ENCODE measurements around the gene GINM1. TPM values are rescaled to one million over a fixed set of nuclear protein-coding genes. Genes with fewer than 3 reads are reported as not detected.

GINM1 gene
- total RNA-seq, 1 experiment from 2014 or later = 56.2 TPM

DNA sequence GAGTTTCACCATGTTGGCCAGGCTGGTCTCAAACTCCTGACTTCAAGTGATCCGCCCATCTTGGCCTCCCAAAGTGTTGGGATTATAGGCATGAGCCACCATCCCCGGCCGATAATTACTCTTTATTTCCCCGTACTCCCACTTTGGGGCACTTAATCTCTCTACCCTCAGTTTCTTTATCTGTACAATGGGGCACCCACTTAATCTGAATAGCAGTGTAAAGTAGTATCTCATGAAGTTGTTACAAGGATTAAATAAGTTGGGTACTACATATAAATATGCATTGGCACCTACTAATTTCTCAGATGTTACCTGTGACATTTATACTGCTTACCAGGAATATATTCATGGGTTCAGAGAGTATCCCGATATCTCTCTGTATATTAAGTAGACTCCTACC lies 15.2 kb downstream of the GINM1 start:
- no peak for DNase-seq (ENCODE audit: low read depth)
- in situ Hi-C loops (cut with HindIII; ENCODE audit: low pct_unique_long_range_greater_than_20kb, low sequenced_read_pairs) = no loop called here

DNA sequence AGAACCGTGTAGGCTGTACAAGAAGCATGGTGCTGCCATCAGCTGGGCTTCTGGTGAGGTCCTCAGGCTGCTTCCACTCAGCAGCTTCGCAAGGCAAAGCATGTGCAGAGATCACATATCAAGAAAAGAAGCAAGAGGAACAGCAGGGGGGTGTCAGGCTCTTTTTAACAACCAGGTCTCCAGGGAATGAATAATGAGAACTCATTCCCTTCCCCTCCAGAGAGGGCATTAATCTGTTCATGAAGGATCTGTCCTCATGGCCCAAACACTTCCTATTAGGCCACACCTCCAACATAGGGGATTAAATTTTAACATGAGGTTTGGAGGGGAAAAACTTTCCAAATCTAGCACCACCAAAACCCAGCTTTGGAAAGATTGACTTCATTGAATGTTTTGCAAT lies 20.0 kb downstream of the GINM1 start:
- DNase-seq (ENCODE audit: low read depth) = no peak
- in situ Hi-C loops (cut with HindIII; ENCODE audit: low pct_unique_long_range_greater_than_20kb, low sequenced_read_pairs) = no loop called here

DNA sequence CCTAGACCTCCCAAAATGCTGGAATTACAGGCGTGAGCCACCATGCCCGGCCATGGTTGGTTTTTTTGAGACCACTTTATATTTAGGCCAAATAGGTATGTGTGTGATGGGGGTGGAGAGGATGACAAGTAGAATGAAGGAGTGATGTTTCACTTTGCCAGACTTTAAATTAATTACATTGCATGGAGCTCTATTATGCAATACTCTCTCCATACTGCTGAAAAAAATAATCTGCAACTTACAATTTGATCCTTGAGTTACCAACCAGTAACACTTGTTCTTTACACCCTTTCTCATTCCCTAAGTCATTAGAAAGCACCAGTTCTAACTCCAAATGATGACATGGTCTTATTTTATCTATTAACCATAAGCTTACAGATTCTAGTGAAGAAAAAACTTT lies 26.8 kb downstream of the GINM1 start:
- in situ Hi-C loops (cut with HindIII; ENCODE audit: low pct_unique_long_range_greater_than_20kb, low sequenced_read_pairs) = no loop called here
- no peak for DNase-seq (ENCODE audit: low read depth)

DNA sequence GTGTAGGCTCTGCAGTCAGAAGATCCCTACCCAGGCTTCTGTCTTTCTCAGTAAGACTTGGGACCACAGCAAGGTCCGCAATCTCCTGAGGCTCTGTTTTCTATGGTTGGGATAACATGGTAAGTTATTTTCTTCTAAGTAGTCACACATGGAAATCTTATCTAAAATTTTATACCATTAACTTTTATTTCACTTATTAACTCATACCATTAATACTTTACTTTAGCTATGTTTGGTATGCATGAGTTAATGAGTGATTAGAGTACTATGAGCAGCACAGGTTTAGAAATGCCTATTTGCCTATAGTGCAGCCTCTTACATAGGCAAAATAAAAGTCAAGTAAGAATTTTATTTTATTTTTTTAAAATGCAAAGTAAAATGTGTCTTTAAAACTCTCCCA lies 27.2 kb downstream of the GINM1 start:
- in situ Hi-C loops (cut with HindIII; ENCODE audit: low pct_unique_long_range_greater_than_20kb, low sequenced_read_pairs) = no loop called here
- DNase-seq (ENCODE audit: low read depth) = peak; percentile 41

DNA sequence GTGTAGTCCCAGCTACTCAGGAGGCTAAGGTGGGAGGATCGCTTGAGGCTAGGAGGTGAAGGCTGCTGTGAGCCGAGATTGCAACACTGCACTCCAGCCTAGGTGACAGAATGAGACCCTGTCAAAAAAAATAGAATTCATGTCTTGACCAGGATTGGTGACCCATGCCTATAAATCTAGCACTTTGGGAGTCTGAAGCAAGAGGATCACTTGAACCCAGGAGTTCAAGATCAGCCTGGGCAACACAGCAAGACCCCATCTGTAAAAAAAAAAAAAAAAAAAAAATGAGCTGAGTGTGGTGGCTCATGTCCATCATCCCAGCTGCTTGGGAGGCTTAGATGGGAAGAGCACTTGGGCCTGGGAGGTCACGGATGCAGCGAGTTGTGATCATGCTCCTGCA lies 34.3 kb downstream of the GINM1 start:
- DNase-seq (ENCODE audit: low read depth) = no peak
- in situ Hi-C loops (cut with HindIII; ENCODE audit: low pct_unique_long_range_greater_than_20kb, low sequenced_read_pairs) = no loop called here

DNA sequence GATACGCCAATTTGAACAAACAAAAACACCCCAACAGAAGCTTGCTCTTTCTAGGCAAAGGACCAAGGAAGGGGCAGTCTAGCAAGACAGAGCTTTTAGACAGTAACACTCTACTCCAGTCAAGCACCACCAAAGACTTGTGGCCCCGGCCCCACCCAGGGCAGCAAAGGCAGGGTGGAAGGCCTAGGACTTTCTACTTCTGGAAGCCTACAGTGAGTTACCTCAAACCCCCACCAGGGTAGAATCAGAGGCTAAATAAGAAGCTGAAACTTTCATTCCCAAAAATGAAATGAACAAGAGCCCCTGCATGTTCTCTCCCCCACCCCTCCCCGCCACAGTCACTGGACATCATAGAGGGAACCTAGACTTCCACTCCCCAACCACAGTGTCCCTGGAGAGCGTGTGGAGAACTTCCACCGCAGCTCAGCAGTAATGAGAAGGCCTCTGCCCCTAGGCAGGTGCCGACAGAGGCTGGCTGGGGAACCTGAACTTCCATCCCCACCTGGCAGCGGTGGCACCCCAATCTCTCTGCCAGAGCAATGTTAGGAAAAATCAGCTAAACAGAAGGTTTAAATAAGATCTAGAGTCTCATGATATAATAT lies 42.3 kb downstream of the GINM1 start:
- in situ Hi-C loops (cut with HindIII; ENCODE audit: low pct_unique_long_range_greater_than_20kb, low sequenced_read_pairs) = no loop called here
- DNase-seq (ENCODE audit: low read depth) = no peak

DNA sequence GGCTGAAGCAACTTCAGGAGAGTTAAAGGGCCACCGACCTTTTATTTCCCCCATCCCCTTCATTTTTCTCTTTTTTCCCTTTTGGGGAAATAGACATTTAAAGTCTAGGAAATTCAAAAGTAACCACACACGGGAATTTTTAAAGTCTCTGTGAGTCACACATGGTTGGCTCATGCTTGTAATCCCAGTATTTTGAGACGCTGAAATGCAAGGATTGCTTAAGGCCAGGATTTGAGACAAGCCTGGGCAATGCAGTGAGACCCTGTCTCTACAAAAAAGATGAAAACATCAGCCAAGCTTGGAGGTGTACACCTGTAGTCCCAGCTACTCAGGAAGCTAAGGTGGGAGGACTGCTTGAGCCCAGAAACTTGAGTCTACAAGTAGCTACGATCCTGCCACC lies 48.2 kb downstream of the GINM1 start:
- in situ Hi-C loops (cut with HindIII; ENCODE audit: low pct_unique_long_range_greater_than_20kb, low sequenced_read_pairs) = no loop called here
- DNase-seq (ENCODE audit: low read depth) = no peak

DNA sequence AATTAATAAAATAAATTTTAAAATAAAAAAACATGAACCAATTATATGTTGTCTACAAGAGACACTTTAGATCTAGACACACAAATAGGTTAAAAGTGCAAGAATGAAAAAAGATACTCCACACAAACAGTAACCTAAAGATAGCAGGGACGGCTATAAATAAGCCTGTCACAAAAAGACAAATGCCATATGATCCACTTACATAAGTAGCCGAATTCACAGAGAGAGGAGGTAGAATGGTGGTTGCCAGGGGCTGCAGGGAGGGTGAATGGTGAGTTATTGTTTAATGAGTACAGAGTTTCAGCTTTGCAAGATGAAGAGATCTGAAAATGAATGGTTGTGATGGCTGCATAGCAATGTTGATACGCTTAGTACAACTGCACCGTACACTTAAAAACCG lies 49.6 kb downstream of the GINM1 start:
- in situ Hi-C loops (cut with HindIII; ENCODE audit: low pct_unique_long_range_greater_than_20kb, low sequenced_read_pairs) = no loop called here
- DNase-seq (ENCODE audit: low read depth) = no peak

DNA sequence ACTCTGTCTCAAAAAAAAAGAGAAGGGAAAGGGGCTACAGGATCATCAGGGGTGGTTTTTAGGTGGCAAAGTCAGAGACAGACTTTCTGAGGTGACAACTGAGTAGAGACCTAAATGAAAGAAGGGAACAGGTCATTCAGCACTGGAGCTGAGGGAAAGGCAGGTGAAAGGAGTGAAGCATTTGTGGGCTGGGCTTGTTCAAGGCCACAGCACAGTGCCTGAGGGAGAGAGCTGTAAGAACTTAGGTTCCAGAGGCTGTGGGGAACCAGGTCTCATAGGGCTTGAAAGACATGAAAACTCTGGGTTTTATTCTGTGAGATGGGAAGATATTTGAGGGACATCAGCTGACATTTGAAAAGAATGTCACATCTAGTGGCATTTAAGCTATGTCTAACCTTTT lies 61.5 kb downstream of the GINM1 start:
- no peak for DNase-seq (ENCODE audit: low read depth)
- in situ Hi-C loops (cut with HindIII; ENCODE audit: low pct_unique_long_range_greater_than_20kb, low sequenced_read_pairs) = no loop called here

DNA sequence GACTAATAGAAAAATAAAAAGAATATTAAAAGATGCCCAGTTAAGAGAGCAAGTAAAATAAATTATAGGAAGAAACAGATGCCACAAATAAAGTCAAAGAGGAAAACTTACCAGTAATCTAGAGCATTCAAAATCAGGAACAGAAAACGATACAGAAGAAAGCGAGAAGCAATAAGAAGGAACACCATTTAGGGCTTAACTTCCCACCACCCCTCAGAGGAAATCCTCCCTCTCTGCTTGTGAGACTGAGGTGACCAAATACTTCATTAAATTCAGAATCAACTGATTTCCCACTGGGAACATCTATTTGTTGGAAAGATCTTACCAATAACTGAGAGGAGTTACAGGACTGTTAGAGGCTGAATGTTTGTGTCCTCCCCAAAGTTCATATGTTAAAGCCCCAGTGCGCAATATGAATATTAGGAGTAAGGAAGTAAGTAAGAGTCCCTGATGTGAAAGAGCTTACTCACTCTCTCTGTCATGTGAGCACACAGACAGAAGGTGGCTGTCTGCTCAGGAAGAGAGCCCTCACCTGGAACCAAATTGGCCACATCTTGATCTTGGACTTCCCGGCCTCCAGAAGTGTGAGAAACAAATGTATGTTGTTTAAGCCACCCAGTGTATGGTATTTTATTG lies 62.8 kb downstream of the GINM1 start:
- DNase-seq (ENCODE audit: low read depth) = peak; percentile 16
- in situ Hi-C loops (cut with HindIII; ENCODE audit: low pct_unique_long_range_greater_than_20kb, low sequenced_read_pairs) = no loop called here

DNA sequence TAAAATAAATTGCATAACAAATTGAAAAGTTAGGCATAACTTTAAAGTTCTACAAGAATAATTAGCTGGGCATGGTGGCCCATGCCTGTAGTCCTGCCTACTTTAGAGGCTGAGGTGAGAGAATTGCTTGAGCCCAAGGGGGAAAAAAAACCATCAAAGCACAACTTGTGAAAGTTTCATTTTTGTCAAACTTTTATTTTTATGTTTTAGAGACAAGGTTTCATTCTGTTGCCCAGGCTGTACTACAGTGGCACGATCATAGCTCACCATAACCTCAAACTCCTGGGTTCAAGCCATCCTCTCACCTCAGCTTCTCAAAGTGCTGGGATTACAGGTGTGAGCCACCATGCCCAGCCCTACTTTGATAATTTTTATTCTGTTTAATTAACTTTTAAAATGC lies 68.1 kb downstream of the GINM1 start:
- no peak for DNase-seq (ENCODE audit: low read depth)
- in situ Hi-C loops (cut with HindIII; ENCODE audit: low pct_unique_long_range_greater_than_20kb, low sequenced_read_pairs) = no loop called here

DNA sequence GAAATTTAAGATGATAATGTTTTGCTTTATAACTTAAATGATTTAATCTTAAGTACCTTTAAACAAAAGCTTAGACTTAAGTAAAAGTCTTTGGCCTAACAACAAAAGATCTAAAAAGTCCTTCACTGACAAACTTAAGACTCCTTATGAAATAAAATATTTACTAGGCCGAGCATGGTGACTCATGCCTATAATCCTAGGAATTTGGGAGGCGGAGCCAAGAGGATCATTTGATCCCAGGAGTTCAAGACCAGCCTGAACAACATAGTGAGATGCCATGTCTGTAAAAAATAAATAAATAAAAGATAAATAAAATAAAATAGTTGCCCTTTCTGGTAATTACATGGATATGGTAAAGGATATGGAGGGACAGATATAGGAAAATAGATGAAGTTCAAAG lies 69.9 kb downstream of the GINM1 start:
- DNase-seq (ENCODE audit: low read depth) = no peak
- in situ Hi-C loops (cut with HindIII; ENCODE audit: low pct_unique_long_range_greater_than_20kb, low sequenced_read_pairs) = no loop called here

Other genes with a start within 250 kb of the GINM1 start
- 18.4 and 27.2 TPM in 2 replicates for gene TAB2, start 248.7 kb upstream of the GINM1 start, total RNA-seq (2014; rRNA removed; shearing (Covaris generic); ENCODE audit: low replicate concordance)
- gene SUMO4, start 166.1 kb upstream of the GINM1 start, total RNA-seq (2014; rRNA removed; shearing (Covaris generic); ENCODE audit: low replicate concordance) = not detected in 2 replicates
- 0.30 TPM in 1 of 2 replicates, not detected in the other for gene ZC3H12D, start 81.4 kb upstream of the GINM1 start, total RNA-seq (2014; rRNA removed; shearing (Covaris generic); ENCODE audit: low replicate concordance)
- 24.2 and 40.2 TPM in 2 replicates for gene PPIL4, start 20.3 kb upstream of the GINM1 start, total RNA-seq (2014; rRNA removed; shearing (Covaris generic); ENCODE audit: low replicate concordance)
- gene KATNA1, start 82.3 kb downstream of the GINM1 start, total RNA-seq (2014; rRNA removed; shearing (Covaris generic); ENCODE audit: low replicate concordance) = 21.3 and 22.5 TPM in 2 replicates
- gene LATS1, start 151.7 kb downstream of the GINM1 start, total RNA-seq (2014; rRNA removed; shearing (Covaris generic); ENCODE audit: low replicate concordance) = 5.5 TPM in 2 replicates
- gene NUP43, start 180.2 kb downstream of the GINM1 start, total RNA-seq (2014; rRNA removed; shearing (Covaris generic); ENCODE audit: low replicate concordance) = 18.9 and 28.2 TPM in 2 replicates
- gene PCMT1, start 183.4 kb downstream of the GINM1 start, total RNA-seq (2014; rRNA removed; shearing (Covaris generic); ENCODE audit: low replicate concordance) = 67.4 and 85.4 TPM in 2 replicates

All from Caki2 (cell line).